Measurements from ENCODE around the gene YWHAG.
"Not testable (repeated sequence)": the region's sequence is repeated elsewhere in the genome, so short reads cannot be mapped to it uniquely, and the experiment has no call there.

YWHAG gene

DNA sequence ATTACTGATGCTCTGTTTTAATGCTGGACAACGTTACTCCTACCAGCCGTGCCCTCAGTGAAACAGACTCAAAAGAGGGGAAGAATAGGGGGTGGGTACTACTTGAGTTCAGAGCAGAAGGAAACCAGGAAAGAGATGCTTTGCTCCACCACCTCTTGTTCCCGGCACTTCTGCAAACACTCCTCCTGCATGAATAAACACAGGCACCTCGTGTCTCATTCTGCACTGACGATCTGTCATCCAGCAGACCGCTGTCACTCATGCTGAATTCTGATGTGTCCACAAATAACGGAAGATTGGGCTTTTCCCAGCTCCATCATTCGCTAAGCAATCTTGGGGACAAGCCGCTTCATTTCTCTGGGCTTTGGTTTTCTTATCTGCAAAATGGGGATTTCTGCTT, 26.7 kb downstream of the YWHAG start:
- no peak for DNase-seq (ENCODE audit: low read depth, low spot score)
- H3K4me3 ChIP-seq (ENCODE audit: low read length), result no peak overlapping the region

- no peak for DNase-seq (ENCODE audit: low read depth, low spot score)
- H3K4me3 ChIP-seq (ENCODE audit: low read length), result no peak overlapping the region
These were observed 28.1 kb downstream of the YWHAG start for GRCh38 chr7:76330673-76331072.

- H3K4me3 ChIP-seq (ENCODE audit: low read length), result no peak overlapping the region
- DNase-seq (ENCODE audit: low read depth, low spot score), result no peak
These were observed 28.5 kb downstream of the YWHAG start for GRCh38 chr7:76330261-76330660.

DNA sequence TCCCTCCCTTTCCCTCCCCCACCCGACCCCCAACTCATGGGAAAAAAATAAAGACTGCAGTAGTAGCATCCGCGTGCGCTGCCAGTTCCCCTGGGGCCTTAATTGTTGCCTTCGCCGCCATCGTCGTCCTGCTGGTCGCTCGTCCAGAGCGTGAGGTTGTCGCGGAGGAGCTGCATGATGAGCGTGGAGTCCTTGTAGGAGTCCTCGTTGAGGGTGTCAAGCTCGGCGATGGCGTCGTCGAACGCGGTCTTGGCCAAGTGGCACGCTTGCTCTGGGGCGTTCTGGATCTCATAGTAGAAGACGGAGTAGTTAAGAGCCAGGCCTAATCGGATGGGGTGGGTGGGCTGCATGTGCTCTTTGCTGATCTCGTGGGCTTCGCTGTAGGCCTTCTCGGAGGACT, 29.3 kb downstream of the YWHAG start:
- no peak overlapping the region for H3K4me3 ChIP-seq (ENCODE audit: low read length)
- no peak for DNase-seq (ENCODE audit: low read depth, low spot score)

GRCh38 chr7:76328389-76328788, 30.4 kb downstream of the YWHAG start:
- peak; percentile 61 for DNase-seq (ENCODE audit: low read depth, low spot score)
- peak overlapping the region; percentile 21 for H3K4me3 ChIP-seq (ENCODE audit: low read length)

GRCh38 chr7:76327610-76328009, 31.2 kb downstream of the YWHAG start:
- no peak overlapping the region; the same call in 1 of the 2 replicates for H3K4me3 ChIP-seq (ENCODE audit: low read length)
- DNase-seq (ENCODE audit: low read depth, low spot score), result peak; percentile 95

DNA sequence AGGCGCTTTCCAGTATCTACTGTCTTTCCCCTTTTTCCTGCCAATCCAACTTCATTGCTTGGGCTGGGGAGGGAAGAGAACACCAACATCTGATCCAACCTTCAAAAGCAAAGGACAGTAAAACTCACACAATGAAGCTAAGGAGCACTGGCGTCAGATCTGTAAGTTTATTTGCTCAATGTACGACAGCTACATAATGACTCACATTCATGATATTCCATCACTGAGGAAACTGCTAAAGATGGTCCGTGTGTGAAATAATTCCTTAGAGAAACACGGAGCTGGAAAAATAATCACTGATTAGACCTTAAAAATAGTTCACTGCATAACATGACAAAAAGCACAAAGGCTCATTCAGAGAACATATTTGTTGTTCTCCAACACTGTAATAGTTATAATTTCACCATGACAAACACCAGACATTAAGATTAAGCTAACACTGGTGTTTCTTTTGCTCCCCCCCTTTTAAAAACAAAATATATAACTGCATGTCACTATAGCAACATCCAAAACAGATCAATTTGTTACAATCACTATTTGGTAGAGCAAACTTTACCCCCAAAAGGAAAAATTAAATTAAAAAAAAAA, 32.1 kb downstream of the YWHAG start:
- H3K4me3 ChIP-seq (ENCODE audit: low read length), result no peak overlapping the region
- no peak for DNase-seq (ENCODE audit: low read depth, low spot score)

GRCh38 chr7:76325811-76326210, 33.0 kb downstream of the YWHAG start:
- DNase-seq (ENCODE audit: low read depth, low spot score), result no peak
- H3K4me3 ChIP-seq (ENCODE audit: low read length), result no peak overlapping the region

DNA sequence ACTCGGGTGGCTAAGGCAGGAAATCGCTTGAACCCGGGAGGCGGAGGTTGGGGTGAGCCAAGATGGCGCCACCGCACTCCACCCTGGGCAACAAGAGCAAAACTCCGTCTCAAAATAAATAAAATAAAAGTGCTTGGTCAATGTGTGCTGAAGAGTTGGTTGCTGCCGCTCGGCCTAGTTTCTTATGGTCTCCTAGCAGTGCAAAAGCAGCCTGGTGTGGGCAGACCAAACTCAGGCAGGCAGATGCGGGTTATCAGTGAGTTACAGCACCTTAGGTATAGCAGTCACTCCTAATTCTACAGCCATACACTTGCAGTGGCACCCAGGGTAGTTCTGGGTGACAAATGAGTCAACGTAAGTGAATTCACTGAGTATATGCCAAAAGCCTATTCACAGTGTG, 33.7 kb downstream of the YWHAG start:
- H3K4me3 ChIP-seq (ENCODE audit: low read length), result no peak overlapping the region
- no peak for DNase-seq (ENCODE audit: low read depth, low spot score)

DNA sequence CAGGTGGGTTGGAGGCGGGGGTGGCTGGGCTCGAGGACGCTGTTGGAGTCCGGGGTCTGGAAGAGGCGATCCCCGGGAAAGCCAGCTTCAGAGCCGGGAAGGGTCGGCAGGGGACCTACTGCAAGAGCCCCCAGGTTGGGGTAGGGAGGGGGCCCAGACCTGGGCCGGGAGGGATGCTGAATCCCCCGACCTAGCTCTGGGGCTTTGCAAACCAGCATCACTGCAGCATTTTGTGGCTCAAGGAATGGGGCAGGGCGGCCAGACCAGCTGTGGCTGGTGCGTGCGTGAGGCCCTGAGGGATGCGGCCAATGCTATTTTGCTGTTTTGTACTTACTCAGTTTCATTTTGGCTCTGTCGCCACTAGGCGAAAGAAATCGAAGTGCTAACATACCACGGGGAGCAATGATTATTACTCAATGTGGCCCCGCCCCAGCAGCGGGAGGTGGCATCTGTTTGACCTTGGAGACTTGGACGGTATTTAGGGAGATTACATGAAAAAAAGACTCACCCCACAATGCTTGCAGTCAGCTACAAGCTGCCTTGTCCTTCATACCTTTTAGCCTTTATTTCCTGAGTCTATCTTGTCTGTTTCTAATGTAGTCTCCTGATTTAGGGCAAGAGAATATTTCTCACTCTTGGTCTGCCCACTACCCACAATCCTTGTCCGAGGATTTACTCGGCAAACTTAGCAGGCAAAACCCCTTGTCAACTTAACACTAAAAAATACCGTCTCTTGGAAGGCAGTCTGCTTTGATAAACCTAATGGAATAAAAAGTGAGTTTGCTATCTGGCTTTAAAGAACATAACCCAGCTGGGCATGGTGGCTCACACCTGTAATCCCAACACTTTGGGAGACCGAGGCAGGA, 40.1 kb downstream of the YWHAG start:
- DNase-seq (ENCODE audit: low read depth, low spot score), result peak; percentile 51
- H3K4me3 ChIP-seq (ENCODE audit: low read length), result peak overlapping the region; percentile 85

- H3K4me3 ChIP-seq (ENCODE audit: low read length), result peak overlapping the region; percentile 85
- DNase-seq (ENCODE audit: low read depth, low spot score), result peak; percentile 96
These were observed 40.9 kb downstream of the YWHAG start for GRCh38 chr7:76317782-76318487.

DNA sequence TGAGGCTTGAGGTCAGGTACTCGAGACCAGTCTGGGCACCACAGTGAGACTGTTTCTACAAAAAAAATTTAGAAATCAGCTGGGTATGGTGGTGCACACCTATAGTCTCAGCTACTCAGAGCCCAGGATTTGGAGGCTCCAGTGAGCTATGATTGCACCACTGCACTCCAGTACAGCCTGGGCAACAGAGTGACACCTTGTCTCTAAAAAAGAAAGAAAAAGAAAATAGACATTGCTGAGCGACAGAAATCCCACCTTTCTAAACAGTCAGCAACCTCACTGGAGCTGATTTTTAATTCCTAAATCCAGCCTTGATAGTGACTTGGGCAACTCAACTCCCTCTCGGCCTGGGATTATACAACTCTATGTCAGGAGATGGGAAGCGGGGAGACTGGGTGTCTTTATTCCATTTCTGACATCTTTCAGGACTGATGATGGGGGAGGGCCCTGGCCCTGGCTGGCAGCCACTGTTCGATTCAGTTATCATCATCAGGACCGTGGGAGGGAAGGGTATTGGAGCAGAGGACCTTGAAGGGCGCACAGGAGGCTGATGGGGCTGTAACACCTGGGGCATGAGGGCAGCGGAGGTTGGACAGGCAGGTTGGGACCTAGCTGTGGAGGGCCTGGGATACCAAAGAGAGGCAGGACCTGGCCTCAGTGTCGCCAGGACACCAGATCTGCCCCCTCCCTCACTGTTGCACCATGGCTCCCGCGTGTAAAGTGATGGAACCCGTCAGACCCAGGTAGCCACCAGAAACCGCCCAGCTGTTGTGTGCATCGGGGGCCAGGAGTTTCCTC, 41.6 kb downstream of the YWHAG start:
- no peak for DNase-seq (ENCODE audit: low read depth, low spot score)

GRCh38 chr7:76315364-76315763, 43.4 kb downstream of the YWHAG start:
- H3K4me3 ChIP-seq (ENCODE audit: low read length), result no peak overlapping the region
- DNase-seq (ENCODE audit: low read depth, low spot score), result no peak

More for the DNA sequence above, 41.6 kb downstream of the YWHAG start:
- peak overlapping the region; percentile 85 for H3K4me3 ChIP-seq (ENCODE audit: low read length)

GRCh38 chr7:76314740-76315139, 44.1 kb downstream of the YWHAG start:
- not testable (repeated sequence) for DNase-seq (ENCODE audit: low read depth, low spot score); H3K4me3 ChIP-seq (ENCODE audit: low read length)

- peak; percentile 91 for DNase-seq (ENCODE audit: low read depth, low spot score)
- peak overlapping the region; percentile 27 for H3K4me3 ChIP-seq (ENCODE audit: low read length)
These were observed 44.6 kb downstream of the YWHAG start for GRCh38 chr7:76314042-76314721.

DNA sequence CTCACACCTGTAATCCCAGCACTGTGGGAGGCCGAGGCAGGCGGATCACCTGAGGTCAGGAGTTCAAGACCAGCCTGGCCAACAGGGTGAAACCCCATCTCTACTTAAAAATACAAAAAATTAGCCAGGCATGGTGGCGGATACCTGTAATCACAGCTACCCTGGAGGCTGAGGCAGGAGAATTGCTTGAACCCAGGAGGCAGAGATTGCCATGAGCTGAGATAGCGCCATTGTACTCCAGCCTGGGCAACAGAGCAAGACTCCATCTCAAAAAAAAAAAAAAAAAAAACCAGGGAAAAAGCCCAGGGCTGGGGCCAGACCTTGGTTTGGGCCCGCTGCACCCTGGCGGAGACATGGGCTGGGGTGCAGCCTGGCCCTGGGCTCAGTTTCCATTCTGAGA, 47.0 kb downstream of the YWHAG start:
- H3K4me3 ChIP-seq (ENCODE audit: low read length), result not testable (repeated sequence)

DNA sequence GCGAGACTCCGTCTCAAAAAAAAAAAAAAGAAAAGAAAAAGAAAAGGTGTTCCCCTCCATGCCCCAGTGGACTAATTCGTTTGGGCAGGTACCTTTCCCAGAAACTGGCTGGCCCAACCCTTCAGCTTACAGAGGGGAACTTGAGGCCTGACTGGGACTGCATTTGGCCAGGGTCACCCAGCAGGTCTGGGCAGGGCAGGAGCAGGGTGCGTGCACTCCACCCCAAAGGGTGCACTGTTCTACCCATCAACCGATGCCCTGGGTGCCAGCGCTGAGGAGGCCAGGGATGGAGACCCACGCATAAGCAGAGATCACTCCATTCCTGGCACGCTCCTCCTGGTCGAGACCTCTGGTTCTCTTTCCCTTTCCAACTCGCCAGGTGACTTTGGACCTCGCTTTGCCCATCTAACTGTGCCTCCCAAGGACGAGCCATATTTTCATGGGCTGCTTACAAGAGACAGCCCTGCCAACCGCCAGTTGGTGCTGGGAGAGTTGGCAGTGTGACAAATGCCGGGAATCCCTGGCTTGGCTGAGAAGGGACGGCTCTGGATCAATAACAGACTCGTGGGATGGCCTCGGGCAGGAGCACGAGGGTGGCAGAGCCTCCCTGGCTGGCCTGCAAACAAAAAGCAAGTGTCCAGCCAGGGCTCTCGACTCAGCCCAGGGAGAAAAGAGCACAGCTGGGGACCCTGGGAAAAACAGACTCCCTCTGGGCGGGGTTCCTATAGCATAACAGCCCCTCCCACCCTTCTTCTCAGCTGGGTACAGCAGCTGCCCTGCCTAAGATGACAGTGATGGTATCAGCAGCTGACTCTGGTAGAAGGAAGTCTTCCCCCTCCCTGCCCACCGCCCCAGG, 48.5 kb downstream of the YWHAG start:
- no peak overlapping the region for H3K4me3 ChIP-seq (ENCODE audit: low read length)
- DNase-seq (ENCODE audit: low read depth, low spot score), result no peak

More for the DNA sequence above, 47.0 kb downstream of the YWHAG start:
- not testable (repeated sequence) for DNase-seq (ENCODE audit: low read depth, low spot score)

Data from Jurkat, Clone E6-1 (cell line).